H9 (cell line): ENCODE measurements around the gene FPGS. TPM values are rescaled to one million over a fixed set of nuclear protein-coding genes. Genes with fewer than 3 reads are reported as not detected.

ENCODE experiments used
- DNase-seq: peaks from one replicate; pipeline ENCODE4 v3.0.0-alpha.2; 2017
- H2AFZ ChIP-seq: one replicate; pipeline ENCODE4 v1.6.1; 2013; ENCODE audit warnings: mild to moderate bottlenecking, low read length, control low read depth, moderate library complexity
- H2AK5ac ChIP-seq: 2 replicates; pipeline ENCODE4 v1.6.1; 2013; ENCODE audit warnings: low read length, control low read depth, mixed read lengths; ENCODE audit not compliant: insufficient read length
- H2BK120ac ChIP-seq: one replicate; pipeline ENCODE4 v1.6.1; 2013; ENCODE audit warnings: low read depth, mild to moderate bottlenecking, low read length, control low read depth, inconsistent platforms; ENCODE audit not compliant: poor library complexity, severe bottlenecking
- H2BK12ac ChIP-seq: 2 replicates; pipeline ENCODE4 v1.6.1; 2013; ENCODE audit warnings: low read length, control low read depth, mixed read lengths, low read depth; ENCODE audit not compliant: insufficient read length
- H2BK15ac ChIP-seq: 2 replicates; pipeline ENCODE4 v1.6.1; 2013; ENCODE audit warnings: low read depth, low read length, control low read depth
- H2BK20ac ChIP-seq: one replicate; pipeline ENCODE4 v1.6.1; 2013; ENCODE audit warnings: low read depth, mild to moderate bottlenecking, low read length, control low read depth, inconsistent platforms; ENCODE audit not compliant: poor library complexity, severe bottlenecking
- H2BK5ac ChIP-seq: 2 replicates; pipeline ENCODE4 v1.6.1; 2013; ENCODE audit warnings: low read length, control low read depth, mixed read lengths; ENCODE audit not compliant: insufficient read length
- H3K14ac ChIP-seq: 2 replicates; pipeline ENCODE4 v1.6.1; 2013; ENCODE audit warnings: low read length, control low read depth; ENCODE audit not compliant: insufficient read depth
- H3K18ac ChIP-seq: 2 replicates; pipeline ENCODE4 v1.6.1; 2013; ENCODE audit warnings: low read depth, mild to moderate bottlenecking, mixed read lengths, low read length, control low read depth; ENCODE audit not compliant: insufficient read length
- H3K23ac ChIP-seq: 2 replicates; pipeline ENCODE4 v1.6.1; 2013; ENCODE audit warnings: low read length, control low read depth, mixed read lengths, low read depth; ENCODE audit not compliant: insufficient read length
- H3K23me2 ChIP-seq: 2 replicates; pipeline ENCODE4 v1.6.1; 2013; ENCODE audit warnings: low read depth, mild to moderate bottlenecking, mixed read lengths, low read length, control low read depth; ENCODE audit not compliant: insufficient read length, poor library complexity, severe bottlenecking
- H3K27ac ChIP-seq: 2 replicates; pipeline ENCODE4 v1.5.1; 2013; ENCODE audit warnings: low read length, control low read depth, mixed read lengths, low read depth; ENCODE audit not compliant: insufficient read length
- H3K27me3 ChIP-seq: 2 replicates; pipeline ENCODE4 v1.6.1; 2013; ENCODE audit warnings: low read length, control low read depth, inconsistent platforms; ENCODE audit not compliant: insufficient read depth
- H3K4ac ChIP-seq: 2 replicates; pipeline ENCODE4 v1.6.1; 2013; ENCODE audit warnings: low read depth, mild to moderate bottlenecking, control low read depth, inconsistent platforms, low read length, moderate library complexity
- H3K4me1 ChIP-seq: 2 replicates; pipeline ENCODE4 v1.6.1; 2013; ENCODE audit warnings: low read length, control low read depth, inconsistent platforms; ENCODE audit not compliant: insufficient read depth
- H3K4me2 ChIP-seq: 2 replicates; pipeline ENCODE4 v1.6.1; 2013; ENCODE audit warnings: low read length, control low read depth, mixed read lengths; ENCODE audit not compliant: insufficient read length, insufficient read depth
- H3K56ac ChIP-seq: 2 replicates; pipeline ENCODE4 v1.6.1; 2013; ENCODE audit warnings: low read depth, mild to moderate bottlenecking, mixed read lengths, low read length, control low read depth; ENCODE audit not compliant: insufficient read length
- H3K79me1 ChIP-seq: 2 replicates; pipeline ENCODE4 v1.6.1; 2013; ENCODE audit warnings: low read depth, mild to moderate bottlenecking, moderate library complexity, low read length, control low read depth, inconsistent platforms; ENCODE audit not compliant: insufficient read depth, poor library complexity, severe bottlenecking
- H3K79me2 ChIP-seq: 2 replicates; pipeline ENCODE4 v1.6.1; 2013; ENCODE audit warnings: low read length, control low read depth, inconsistent platforms; ENCODE audit not compliant: insufficient read depth
- H3K9ac ChIP-seq: 2 replicates; pipeline ENCODE4 v1.6.1; 2013; ENCODE audit warnings: low read length, control low read depth, mixed read lengths; ENCODE audit not compliant: insufficient read length; ENCODE audit errors: extremely low read depth
- H3K9me3 ChIP-seq: one replicate; pipeline ENCODE4 v1.6.1; 2013; ENCODE audit warnings: low read depth, low read length, inconsistent platforms; ENCODE audit not compliant: control insufficient read depth
- H3T11ph ChIP-seq: one replicate; pipeline ENCODE4 v1.6.1; 2013; ENCODE audit warnings: mild to moderate bottlenecking, low read length, control low read depth, inconsistent platforms
- H4K20me1 ChIP-seq: one replicate; pipeline ENCODE4 v1.6.1; 2013; ENCODE audit not compliant: control insufficient read depth, insufficient read length, insufficient read depth
- H4K5ac ChIP-seq: 2 replicates; pipeline ENCODE4 v1.6.1; 2013; ENCODE audit warnings: low read depth, mild to moderate bottlenecking, mixed read lengths, low read length, control low read depth; ENCODE audit not compliant: insufficient read length
- H4K8ac ChIP-seq: replicated peaks from 2 replicates; pipeline ENCODE4 v1.6.1; 2013; ENCODE audit warnings: low read length, control low read depth, mixed read lengths, low read depth; ENCODE audit not compliant: insufficient read length
- H4K91ac ChIP-seq: 2 replicates; pipeline ENCODE4 v1.6.1; 2013; ENCODE audit warnings: low read depth, mild to moderate bottlenecking, moderate library complexity, mixed read lengths, low read length, control low read depth; ENCODE audit not compliant: insufficient read length
- H3K27ac Mint-ChIP-seq, 3 experiments: 2 replicates in 2 of 3; 3 replicates in 1 of 3; pipeline ENCODE4 v1.8.0; 2020 to 2021; ENCODE audit warnings: mixed read lengths in 3 of 3, mild to moderate bottlenecking in 1 of 3, moderate library complexity in 1 of 3
- H3K27me3 Mint-ChIP-seq: 2 replicates; pipeline ENCODE4 v1.8.0; 2021; ENCODE audit warnings: low read depth, mild to moderate bottlenecking, moderate library complexity, mixed read lengths
- H3K36me3 Mint-ChIP-seq, 3 experiments: 2 replicates in 2 of 3; 3 replicates in 1 of 3; pipeline ENCODE4 v1.8.0; 2020 to 2021; ENCODE audit warnings: low read depth in 3 of 3, mixed read lengths in 3 of 3; ENCODE audit not compliant: insufficient read depth in 1 of 3
- H3K4me1 Mint-ChIP-seq, 2 experiments: 2 replicates each; pipeline ENCODE4 v1.8.0; 2020; ENCODE audit warnings: mixed read lengths in 2 of 2
- H3K4me3 Mint-ChIP-seq, 2 experiments: 2 replicates in 1 of 2; 3 replicates in 1 of 2; pipeline ENCODE4 v1.8.0; 2020 to 2021; ENCODE audit warnings: mild to moderate bottlenecking in 2 of 2, mixed read lengths in 2 of 2, moderate library complexity in 1 of 2
- H3K9me3 Mint-ChIP-seq, 2 experiments: 2 replicates in 1 of 2; 3 replicates in 1 of 2; pipeline ENCODE4 v1.8.0; 2020; ENCODE audit warnings: mild to moderate bottlenecking in 2 of 2, mixed read lengths in 2 of 2, moderate library complexity in 1 of 2
- WGBS: extraction: QIAGEN DNeasy Blood & Tissue Kit; methylation state at CpG from one replicate; pipeline ENCODE4 v1.1.7; 2013; ENCODE audit warnings: missing lambda C conversion rate, low lambda C conversion rate, mixed read lengths; ENCODE audit not compliant: insufficient read length; ENCODE audit errors: extremely low coverage; 5-methylcytosine and 5-hydroxymethylcytosine counted together
- total RNA-seq: library from RNA; stranded (reverse); gene quantifications from 2 replicates; pipeline ENCODE4 v1.2.1, GENCODE V29; 2021
- TF ChIP-seq, protein P1 (sequence below): fragments of 200-600 bp; sonication (generic); conservative IDR thresholded peaks from 3 replicates; pipeline ENCODE4 v1.8.0; 2021; ENCODE audit warnings: antibody characterized with exemption, mild to moderate bottlenecking

Gene FPGS
- total RNA-seq, 1 experiment from 2014 or later, result 68.4 TPM

DNA sequence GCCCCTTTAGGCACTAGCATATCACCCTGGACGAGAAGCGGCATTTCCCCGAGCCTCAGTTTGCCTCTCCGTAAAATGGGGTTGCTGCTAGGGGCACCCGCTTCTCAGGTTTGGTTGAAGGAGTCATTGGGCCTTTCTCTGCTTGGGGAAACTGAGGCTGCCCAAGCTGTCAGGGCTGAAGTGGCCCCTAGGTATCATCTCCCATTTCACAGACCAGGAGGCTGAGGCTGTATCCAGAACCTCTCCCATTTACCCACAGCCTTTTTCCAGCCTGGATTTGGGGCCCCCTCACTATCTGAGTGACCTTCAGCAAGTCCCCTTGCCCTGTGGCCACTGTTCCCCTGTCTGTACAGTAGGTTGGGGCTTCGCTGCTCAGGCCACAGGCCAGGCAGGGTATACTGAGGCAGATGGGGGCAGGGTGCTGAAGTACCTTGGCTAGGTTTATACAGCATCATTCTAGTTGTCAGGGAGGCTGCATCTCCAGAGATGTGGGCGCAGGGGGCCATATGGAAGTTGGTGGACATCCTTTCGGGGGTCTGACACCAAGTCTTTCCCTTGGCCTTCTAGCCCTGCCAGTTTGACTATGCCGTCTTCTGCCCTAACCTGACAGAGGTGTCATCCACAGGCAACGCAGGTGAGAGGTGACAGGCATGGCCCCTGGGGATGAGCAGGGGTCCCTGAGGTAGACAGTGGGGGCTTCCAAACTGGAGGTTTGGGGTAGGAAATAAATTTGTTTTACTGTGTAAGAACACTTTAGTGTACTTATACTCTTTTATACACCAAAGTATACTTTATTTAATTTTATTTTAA is 7.9 kb downstream of the FPGS start:
- no peak overlapping the region for H2BK12ac ChIP-seq
- H2AK5ac ChIP-seq, result no peak overlapping the region
- no CpG with 5 or more reads among the region's 10 CpGs for WGBS
- Mint-ChIP-seq H3K27me3 (no peaks in the 10 kb centered on the region), H3K27ac (peak overlapping the region in 1 of 3 experiments; percentile 35; a peak in 1 of 7 replicates), H3K4me1 (peaks cover 2 to 7% of the 10 kb centered on the region in 2 experiments; a peak in 3 of 4 replicates), H3K36me3 (peaks cover 15 to 62% (median 59%) of the 10 kb centered on the region in 3 experiments), H3K9me3 (no peaks in the 10 kb centered on the region), H3K4me3 (peak overlapping the region in 1 of 2 experiments; percentile 66; a peak in 2 of 5 replicates)
- H3K27ac ChIP-seq, result no peak overlapping the region
- no peak overlapping the region for H2BK20ac ChIP-seq
- DNase-seq, result no peak
- H3K9me3 ChIP-seq, result no peaks in the 10 kb centered on the region
- no peaks in the 10 kb centered on the region for H3K79me1 ChIP-seq
- no peaks in the 10 kb centered on the region for H4K20me1 ChIP-seq
- no peak overlapping the region for H4K5ac ChIP-seq
- no peak overlapping the region for H3K9ac ChIP-seq
- H2BK5ac ChIP-seq, result no peak overlapping the region
- H3K14ac ChIP-seq, result no peak overlapping the region
- no peak overlapping the region for H3K4me2 ChIP-seq
- no peak overlapping the region for H2BK15ac ChIP-seq
- H2AFZ ChIP-seq, result no peak overlapping the region
- no peaks in the 10 kb centered on the region; the same call in 1 of the 2 replicates for H3K4me1 ChIP-seq
- no peak overlapping the region for H4K91ac ChIP-seq
- H4K8ac ChIP-seq, result no peak overlapping the region
- no peaks in the 10 kb centered on the region for H3K27me3 ChIP-seq
- H3K23me2 ChIP-seq, result no peaks in the 10 kb centered on the region
- H3K23ac ChIP-seq, result no peak overlapping the region
- H3K18ac ChIP-seq, result no peak overlapping the region
- no peak overlapping the region for H3K4ac ChIP-seq
- TF ChIP-seq, protein P1, sequence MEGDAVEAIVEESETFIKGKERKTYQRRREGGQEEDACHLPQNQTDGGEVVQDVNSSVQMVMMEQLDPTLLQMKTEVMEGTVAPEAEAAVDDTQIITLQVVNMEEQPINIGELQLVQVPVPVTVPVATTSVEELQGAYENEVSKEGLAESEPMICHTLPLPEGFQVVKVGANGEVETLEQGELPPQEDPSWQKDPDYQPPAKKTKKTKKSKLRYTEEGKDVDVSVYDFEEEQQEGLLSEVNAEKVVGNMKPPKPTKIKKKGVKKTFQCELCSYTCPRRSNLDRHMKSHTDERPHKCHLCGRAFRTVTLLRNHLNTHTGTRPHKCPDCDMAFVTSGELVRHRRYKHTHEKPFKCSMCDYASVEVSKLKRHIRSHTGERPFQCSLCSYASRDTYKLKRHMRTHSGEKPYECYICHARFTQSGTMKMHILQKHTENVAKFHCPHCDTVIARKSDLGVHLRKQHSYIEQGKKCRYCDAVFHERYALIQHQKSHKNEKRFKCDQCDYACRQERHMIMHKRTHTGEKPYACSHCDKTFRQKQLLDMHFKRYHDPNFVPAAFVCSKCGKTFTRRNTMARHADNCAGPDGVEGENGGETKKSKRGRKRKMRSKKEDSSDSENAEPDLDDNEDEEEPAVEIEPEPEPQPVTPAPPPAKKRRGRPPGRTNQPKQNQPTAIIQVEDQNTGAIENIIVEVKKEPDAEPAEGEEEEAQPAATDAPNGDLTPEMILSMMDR, result no peak
- no peak overlapping the region for H2BK120ac ChIP-seq
- no peak overlapping the region for H3K56ac ChIP-seq
- no peak overlapping the region for H3T11ph ChIP-seq
- no peaks in the 10 kb centered on the region for H3K79me2 ChIP-seq
